Astrocyte (in vitro differentiated cells and primary cell): ENCODE measurements around the gene ASPHD2. TPM values are rescaled to one million over a fixed set of nuclear protein-coding genes. Genes with fewer than 3 reads are reported as not detected.
A peak's percentile ranks its signal among the peaks of the same experiment; 100 is the strongest.

Experiments
- DNase-seq: peaks from one replicate; pipeline ENCODE4 v3.0.0-alpha.2; 2010; ENCODE audit warnings: low read depth
- FAIRE-seq: peaks from 2 replicates; lab custom pipeline; 2011; peaks lifted over from hg19 to GRCh38; lab: Jason Lieb, UNC
- H2AFZ ChIP-seq: 2 replicates; pipeline ENCODE4 v1.6.0; 2012; ENCODE audit warnings: low read depth, low read length, inconsistent platforms
- H3K27ac ChIP-seq: 2 replicates; pipeline ENCODE4 v1.5.1; 2011; ENCODE audit warnings: low read depth, low read length, inconsistent platforms
- H3K27me3 ChIP-seq: 2 replicates; pipeline ENCODE4 v1.6.0; 2011; ENCODE audit warnings: low read length, inconsistent platforms; ENCODE audit not compliant: insufficient read depth
- H3K36me3 ChIP-seq: 2 replicates; pipeline ENCODE4 v1.5.1; 2011; ENCODE audit warnings: low read length, inconsistent platforms; ENCODE audit not compliant: insufficient read depth
- H3K4me1 ChIP-seq: 2 replicates; pipeline ENCODE4 v1.5.1; 2011; ENCODE audit warnings: low read length, inconsistent platforms; ENCODE audit not compliant: insufficient read depth
- H3K4me2 ChIP-seq: 2 replicates; pipeline ENCODE4 v1.6.0; 2012; ENCODE audit warnings: low read length, inconsistent platforms
- H3K4me3 ChIP-seq: 2 replicates; pipeline ENCODE4 v1.5.1; 2011; ENCODE audit warnings: low read depth, mild to moderate bottlenecking, low read length, inconsistent platforms; ENCODE audit not compliant: insufficient read depth
- H3K79me2 ChIP-seq: 2 replicates; pipeline ENCODE4 v1.6.0; 2012; ENCODE audit warnings: mild to moderate bottlenecking, low read length, inconsistent platforms; ENCODE audit not compliant: insufficient read depth
- H3K9ac ChIP-seq: 2 replicates; pipeline ENCODE4 v1.6.0; 2012; ENCODE audit warnings: mild to moderate bottlenecking, low read length, inconsistent platforms
- H3K9me3 ChIP-seq: 2 replicates; pipeline ENCODE4 v1.5.1; 2012; ENCODE audit warnings: low read depth, mild to moderate bottlenecking, low read length, inconsistent platforms; ENCODE audit not compliant: insufficient read depth
- H4K20me1 ChIP-seq: 2 replicates; pipeline ENCODE4 v1.6.0; 2012; ENCODE audit warnings: low read length, inconsistent platforms; ENCODE audit not compliant: insufficient read depth
- H3K27ac Mint-ChIP-seq: one replicate; pipeline ENCODE4 v1.8.0; 2021; ENCODE audit warnings: mild to moderate bottlenecking, mixed read lengths; ENCODE audit not compliant: unreplicated experiment
- H3K27me3 Mint-ChIP-seq: one replicate; pipeline ENCODE4 v1.8.0; 2021; ENCODE audit warnings: low read depth, mixed read lengths; ENCODE audit not compliant: unreplicated experiment
- H3K36me3 Mint-ChIP-seq: one replicate; pipeline ENCODE4 v1.8.0; 2021; ENCODE audit warnings: low read depth, mixed read lengths; ENCODE audit not compliant: unreplicated experiment
- H3K4me1 Mint-ChIP-seq: one replicate; pipeline ENCODE4 v1.8.0; 2021; ENCODE audit warnings: low read depth, mixed read lengths; ENCODE audit not compliant: unreplicated experiment
- H3K4me3 Mint-ChIP-seq: one replicate; pipeline ENCODE4 v1.8.0; 2021; ENCODE audit warnings: mild to moderate bottlenecking, moderate library complexity, mixed read lengths; ENCODE audit not compliant: unreplicated experiment
- H3K9me3 Mint-ChIP-seq: one replicate; pipeline ENCODE4 v1.8.0; 2021; ENCODE audit warnings: mild to moderate bottlenecking, mixed read lengths; ENCODE audit not compliant: unreplicated experiment
- EZH2 ChIP-seq: IDR thresholded peaks from 2 replicates; pipeline ENCODE4 v1.6.1; 2012; ENCODE audit warnings: mild to moderate bottlenecking, low read length, inconsistent platforms; ENCODE audit not compliant: insufficient read depth
- total RNA-seq: library from RNA; stranded (reverse); gene quantifications from 2 replicates; pipeline ENCODE4 v1.2.1, GENCODE V29; 2021
- TF ChIP-seq, protein P1 (sequence below): IDR thresholded peaks from 2 replicates; pipeline ENCODE4 v1.5.1; 2011; ENCODE audit warnings: low read depth, mild to moderate bottlenecking, inconsistent platforms, low read length, moderate library complexity; ENCODE audit not compliant: insufficient read depth

Gene ASPHD2
- total RNA-seq, 1 donor from 2014 or later: 11.7 TPM

DNA sequence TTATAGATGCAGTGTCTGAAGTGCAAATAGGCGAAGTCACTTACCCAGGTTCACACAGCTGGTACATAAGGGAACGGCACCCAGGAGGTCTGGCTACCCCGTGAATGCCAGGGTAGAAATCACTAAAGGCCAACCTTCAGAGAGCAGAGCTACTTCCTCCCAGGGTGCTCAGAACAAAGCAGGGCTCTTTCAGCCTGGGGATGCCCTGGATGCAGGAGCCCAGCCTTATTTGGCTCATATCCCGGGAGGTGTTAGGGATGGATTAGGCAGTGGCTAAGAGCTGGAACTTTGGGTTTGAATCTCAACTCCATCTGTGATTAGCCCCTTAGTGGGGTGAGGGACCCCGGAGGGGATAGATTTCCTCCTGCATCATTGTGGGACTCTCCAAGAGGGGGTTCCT is 33.1 kb upstream of the ASPHD2 start:
- Histone ChIP-seq H2AFZ (no peak overlapping the region), H3K9me3 (no peaks in the 10 kb centered on the region), H3K27me3 (no peaks in the 10 kb centered on the region), H3K4me3 (no peak overlapping the region), H3K4me1 (no peaks in the 10 kb centered on the region), H4K20me1 (no peaks in the 10 kb centered on the region), H3K36me3 (no peaks in the 10 kb centered on the region), H3K27ac (no peak overlapping the region), H3K79me2 (no peaks in the 10 kb centered on the region), H3K9ac (no peak overlapping the region), H3K4me2 (no peak overlapping the region)
- Mint-ChIP-seq H3K27ac (no peak overlapping the region), H3K9me3 (no peaks in the 10 kb centered on the region), H3K4me3 (no peak overlapping the region), H3K4me1 (peaks cover 5% of the 10 kb centered on the region), H3K36me3 (no peaks in the 10 kb centered on the region), H3K27me3 (peaks cover 2% of the 10 kb centered on the region)
- TF ChIP-seq, protein P1, sequence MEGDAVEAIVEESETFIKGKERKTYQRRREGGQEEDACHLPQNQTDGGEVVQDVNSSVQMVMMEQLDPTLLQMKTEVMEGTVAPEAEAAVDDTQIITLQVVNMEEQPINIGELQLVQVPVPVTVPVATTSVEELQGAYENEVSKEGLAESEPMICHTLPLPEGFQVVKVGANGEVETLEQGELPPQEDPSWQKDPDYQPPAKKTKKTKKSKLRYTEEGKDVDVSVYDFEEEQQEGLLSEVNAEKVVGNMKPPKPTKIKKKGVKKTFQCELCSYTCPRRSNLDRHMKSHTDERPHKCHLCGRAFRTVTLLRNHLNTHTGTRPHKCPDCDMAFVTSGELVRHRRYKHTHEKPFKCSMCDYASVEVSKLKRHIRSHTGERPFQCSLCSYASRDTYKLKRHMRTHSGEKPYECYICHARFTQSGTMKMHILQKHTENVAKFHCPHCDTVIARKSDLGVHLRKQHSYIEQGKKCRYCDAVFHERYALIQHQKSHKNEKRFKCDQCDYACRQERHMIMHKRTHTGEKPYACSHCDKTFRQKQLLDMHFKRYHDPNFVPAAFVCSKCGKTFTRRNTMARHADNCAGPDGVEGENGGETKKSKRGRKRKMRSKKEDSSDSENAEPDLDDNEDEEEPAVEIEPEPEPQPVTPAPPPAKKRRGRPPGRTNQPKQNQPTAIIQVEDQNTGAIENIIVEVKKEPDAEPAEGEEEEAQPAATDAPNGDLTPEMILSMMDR: no peak
- TF ChIP-seq EZH2: no peak
- DNase-seq (no peak), FAIRE-seq (no peak)

DNA sequence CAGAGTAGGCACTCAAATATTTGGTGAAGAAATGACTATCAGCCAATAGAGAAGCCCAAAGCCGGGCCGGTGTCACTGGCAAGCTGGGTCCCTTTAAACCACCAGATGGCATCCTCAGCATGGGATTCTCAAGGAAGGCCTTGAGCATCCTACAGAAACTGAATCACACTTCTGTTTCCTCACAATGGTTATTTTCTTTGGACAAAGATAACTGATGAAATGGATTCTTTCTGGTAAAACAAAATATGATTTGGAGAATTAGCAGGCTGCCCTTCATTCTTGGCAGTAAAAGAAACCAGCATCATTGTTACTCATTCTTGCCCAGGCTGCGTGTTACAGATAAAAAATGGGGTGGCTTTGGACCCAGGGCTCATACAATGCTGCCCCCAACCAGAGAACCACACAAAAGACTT is 30.3 kb upstream of the ASPHD2 start:
- Mint-ChIP-seq H3K27ac (no peak overlapping the region), H3K4me1 (peaks cover 11% of the 10 kb centered on the region), H3K27me3 (peaks cover 3% of the 10 kb centered on the region), H3K9me3 (no peaks in the 10 kb centered on the region), H3K36me3 (no peaks in the 10 kb centered on the region), H3K4me3 (no peak overlapping the region)
- H4K20me1 ChIP-seq: no peaks in the 10 kb centered on the region
- H2AFZ ChIP-seq: peak overlapping the region; percentile 23
- H3K9ac ChIP-seq: no peak overlapping the region
- peak; percentile 71 for DNase-seq
- no peaks in the 10 kb centered on the region for H3K9me3 ChIP-seq
- H3K79me2 ChIP-seq: no peaks in the 10 kb centered on the region
- H3K4me3 ChIP-seq: no peak overlapping the region
- no peaks in the 10 kb centered on the region for H3K36me3 ChIP-seq
- no peak for TF ChIP-seq EZH2
- TF ChIP-seq, protein P1: peak; percentile 80
- H3K4me1 ChIP-seq: no peaks in the 10 kb centered on the region
- H3K27ac ChIP-seq: no peak overlapping the region
- peak overlapping the region; percentile 7 for H3K4me2 ChIP-seq
- peak; percentile 91 for FAIRE-seq
- H3K27me3 ChIP-seq: no peaks in the 10 kb centered on the region

- no peaks in the 10 kb centered on the region for H3K9me3 ChIP-seq
- peaks cover 13% of the 10 kb centered on the region for H3K4me1 Mint-ChIP-seq
- H4K20me1 ChIP-seq: no peaks in the 10 kb centered on the region
- H3K36me3 Mint-ChIP-seq: no peaks in the 10 kb centered on the region
- H3K79me2 ChIP-seq: no peaks in the 10 kb centered on the region
- FAIRE-seq (no peak), DNase-seq (no peak)
- H3K9me3 Mint-ChIP-seq: no peaks in the 10 kb centered on the region
- H3K27ac Mint-ChIP-seq: no peak overlapping the region
- no peak overlapping the region for H3K9ac ChIP-seq
- H3K4me1 ChIP-seq: no peaks in the 10 kb centered on the region
- H3K4me3 Mint-ChIP-seq: no peak overlapping the region
- H3K27me3 Mint-ChIP-seq: peaks cover 3% of the 10 kb centered on the region
- no peaks in the 10 kb centered on the region for H3K27me3 ChIP-seq
- TF ChIP-seq EZH2: no peak
- TF ChIP-seq, protein P1: no peak
- H3K4me3 ChIP-seq: no peak overlapping the region
- no peaks in the 10 kb centered on the region for H3K36me3 ChIP-seq
- no peak overlapping the region for H3K27ac ChIP-seq
- no peak overlapping the region for H2AFZ ChIP-seq
- peak overlapping the region; percentile 7 for H3K4me2 ChIP-seq
Measured at GRCh38 chr22:26399289-26399688, 29.8 kb upstream of the ASPHD2 start.
